DOHH2 (cell line): ENCODE data around the gene GAS6.

Experiments used
- EZH2phosphoT487 ChIP-seq: fragments of 200-600 bp; sonication (generic); IDR thresholded peaks from 2 replicates; pipeline ENCODE4 v1.6.1; 2017; ENCODE audit warnings: borderline replicate concordance, mild to moderate bottlenecking, antibody characterized with exemption, low read length, moderate library complexity, mixed read lengths
- TF ChIP-seq, protein P1 (sequence below): fragments of 200-600 bp; sonication (generic); IDR thresholded peaks from one replicate; pipeline ENCODE4 v1.5.1; 2014; ENCODE audit warnings: antibody characterized with exemption, mild to moderate bottlenecking, low read depth, low read length; ENCODE audit not compliant: poor library complexity, severe bottlenecking

DNA sequence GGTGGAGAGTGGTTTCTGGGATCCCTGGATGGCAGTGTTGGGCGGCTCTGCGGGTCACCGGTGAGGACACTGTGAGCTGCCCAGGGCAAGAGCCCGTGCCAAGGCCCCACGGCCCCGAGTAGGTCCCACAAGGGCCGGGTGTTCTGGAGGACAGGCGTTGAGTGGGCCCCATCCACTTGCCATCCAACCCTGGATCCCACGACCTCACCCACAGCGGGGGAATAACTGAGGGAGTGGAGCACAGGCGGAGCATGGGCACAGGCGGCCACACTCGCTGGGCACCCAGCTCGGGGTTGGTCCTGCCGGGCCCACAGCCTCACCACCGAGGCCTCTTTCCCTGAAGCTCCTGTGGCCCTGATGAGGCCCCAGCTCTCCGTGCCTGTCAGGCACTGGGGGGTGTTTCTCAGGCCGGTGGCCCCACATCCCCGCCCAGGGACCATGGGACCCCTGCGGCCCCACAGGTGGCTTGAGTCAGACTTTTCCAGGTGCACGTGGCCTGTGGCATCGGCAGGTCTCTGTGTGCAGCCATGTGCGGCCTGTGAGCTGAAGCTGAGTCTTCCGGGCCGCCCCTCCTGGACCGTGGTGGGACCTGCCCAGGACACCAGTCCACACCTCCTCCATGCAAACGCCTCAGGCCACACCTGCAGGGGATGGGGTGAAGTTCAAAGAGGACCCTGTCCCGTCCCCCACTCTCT lies 88.3 kb downstream of the GAS6 start:
- TF ChIP-seq, protein P1, sequence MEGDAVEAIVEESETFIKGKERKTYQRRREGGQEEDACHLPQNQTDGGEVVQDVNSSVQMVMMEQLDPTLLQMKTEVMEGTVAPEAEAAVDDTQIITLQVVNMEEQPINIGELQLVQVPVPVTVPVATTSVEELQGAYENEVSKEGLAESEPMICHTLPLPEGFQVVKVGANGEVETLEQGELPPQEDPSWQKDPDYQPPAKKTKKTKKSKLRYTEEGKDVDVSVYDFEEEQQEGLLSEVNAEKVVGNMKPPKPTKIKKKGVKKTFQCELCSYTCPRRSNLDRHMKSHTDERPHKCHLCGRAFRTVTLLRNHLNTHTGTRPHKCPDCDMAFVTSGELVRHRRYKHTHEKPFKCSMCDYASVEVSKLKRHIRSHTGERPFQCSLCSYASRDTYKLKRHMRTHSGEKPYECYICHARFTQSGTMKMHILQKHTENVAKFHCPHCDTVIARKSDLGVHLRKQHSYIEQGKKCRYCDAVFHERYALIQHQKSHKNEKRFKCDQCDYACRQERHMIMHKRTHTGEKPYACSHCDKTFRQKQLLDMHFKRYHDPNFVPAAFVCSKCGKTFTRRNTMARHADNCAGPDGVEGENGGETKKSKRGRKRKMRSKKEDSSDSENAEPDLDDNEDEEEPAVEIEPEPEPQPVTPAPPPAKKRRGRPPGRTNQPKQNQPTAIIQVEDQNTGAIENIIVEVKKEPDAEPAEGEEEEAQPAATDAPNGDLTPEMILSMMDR = no peak
- TF ChIP-seq EZH2phosphoT487 = no peak
